ENCODE measurements around the gene B3GNT2.
A peak's percentile ranks its signal among the peaks of the same experiment; 100 is the strongest.
"Not testable (repeated sequence)": the region's sequence is repeated elsewhere in the genome, so short reads cannot be mapped to it uniquely, and the experiment has no call there.

Gene B3GNT2

GRCh38 chr2:62194558-62195420 is 1.1 kb upstream of the B3GNT2 start:
- H3K9me3 Mint-ChIP-seq = no peaks in the 10 kb centered on the region
- H3K27ac Mint-ChIP-seq = peak overlapping the region; percentile 93
- H3K36me3 Mint-ChIP-seq (ENCODE audit: low read depth) = peaks cover 8% of the 10 kb centered on the region
- intact Hi-C loops (cut with micrococcal nuclease) = loop anchor here (5.0 to 10.0 kb wide), 5 partner anchors 90 to 1650 kb away; partner anchors contain the start of genes COMMD1, EHBP1 and UGP2
- no peaks in the 10 kb centered on the region for H3K27me3 Mint-ChIP-seq
- H3K4me3 Mint-ChIP-seq = peak overlapping the region; percentile 95
- peaks cover 42% of the 10 kb centered on the region for H3K4me1 Mint-ChIP-seq (ENCODE audit: low read depth)

GRCh38 chr2:62196278-62196901 is 475 bp downstream of the B3GNT2 start:
- peaks cover 8% of the 10 kb centered on the region for H3K36me3 Mint-ChIP-seq (ENCODE audit: low read depth)
- H3K27ac Mint-ChIP-seq = peak overlapping the region; percentile 93
- no peaks in the 10 kb centered on the region for H3K9me3 Mint-ChIP-seq
- H3K4me3 Mint-ChIP-seq = peak overlapping the region; percentile 95
- peaks cover 52% of the 10 kb centered on the region for H3K4me1 Mint-ChIP-seq (ENCODE audit: low read depth)
- intact Hi-C loops (cut with micrococcal nuclease) = loop anchor here (5.0 to 10.0 kb wide), 5 partner anchors 88 to 1648 kb away; partner anchors contain the start of genes COMMD1, EHBP1 and UGP2
- no peaks in the 10 kb centered on the region for H3K27me3 Mint-ChIP-seq

GRCh38 chr2:62197011-62197924 is 1.4 kb downstream of the B3GNT2 start:
- Mint-ChIP-seq H3K4me3 (peak overlapping the region; percentile 95), H3K4me1 (ENCODE audit: low read depth) (peaks cover 57% of the 10 kb centered on the region), H3K27me3 (no peaks in the 10 kb centered on the region), H3K9me3 (no peaks in the 10 kb centered on the region), H3K36me3 (ENCODE audit: low read depth) (peaks cover 8% of the 10 kb centered on the region), H3K27ac (peak overlapping the region; percentile 93)
- intact Hi-C loops (cut with micrococcal nuclease) = loop anchor here (5.0 to 10.0 kb wide), 5 partner anchors 88 to 1648 kb away; partner anchors contain the start of genes COMMD1, EHBP1 and UGP2

- intact Hi-C loops (cut with micrococcal nuclease) = loop anchor here (5.0 to 10.0 kb wide), 5 partner anchors 87 to 1647 kb away; partner anchors contain the start of genes COMMD1, EHBP1 and UGP2
- peaks cover 8% of the 10 kb centered on the region for H3K36me3 Mint-ChIP-seq (ENCODE audit: low read depth)
- H3K4me3 Mint-ChIP-seq = peak overlapping the region; percentile 95
- H3K9me3 Mint-ChIP-seq = no peaks in the 10 kb centered on the region
- peaks cover 57% of the 10 kb centered on the region for H3K4me1 Mint-ChIP-seq (ENCODE audit: low read depth)
- H3K27ac Mint-ChIP-seq = peak overlapping the region; percentile 93
- H3K27me3 Mint-ChIP-seq = no peaks in the 10 kb centered on the region
Measured at GRCh38 chr2:62197925-62198633, 2.2 kb downstream of the B3GNT2 start.

- H3K9me3 Mint-ChIP-seq; H3K4me3 Mint-ChIP-seq; H3K36me3 Mint-ChIP-seq (ENCODE audit: low read depth); H3K27me3 Mint-ChIP-seq; H3K27ac Mint-ChIP-seq: not testable (repeated sequence)
- intact Hi-C loops (cut with micrococcal nuclease) = loop anchor here (5.0 to 10.0 kb wide), 5 partner anchors 86 to 1646 kb away; partner anchors contain the start of genes COMMD1, EHBP1 and UGP2
- peaks cover 63% of the 10 kb centered on the region for H3K4me1 Mint-ChIP-seq (ENCODE audit: low read depth)
Measured at GRCh38 chr2:62198854-62199253, 2.9 kb downstream of the B3GNT2 start.

GRCh38 chr2:62199392-62200125 is 3.6 kb downstream of the B3GNT2 start:
- Mint-ChIP-seq H3K27ac (no peak overlapping the region), H3K4me1 (ENCODE audit: low read depth) (peaks cover 62% of the 10 kb centered on the region), H3K36me3 (ENCODE audit: low read depth) (peaks cover 8% of the 10 kb centered on the region), H3K9me3 (no peaks in the 10 kb centered on the region), H3K4me3 (no peak overlapping the region), H3K27me3 (no peaks in the 10 kb centered on the region)
- intact Hi-C loops (cut with micrococcal nuclease) = loop anchor here (5.0 to 10.0 kb wide), 5 partner anchors 85 to 1645 kb away; partner anchors contain the start of genes COMMD1, EHBP1 and UGP2

GRCh38 chr2:62200291-62200841 is 4.5 kb downstream of the B3GNT2 start:
- H3K4me1 Mint-ChIP-seq (ENCODE audit: low read depth) = peaks cover 59% of the 10 kb centered on the region
- no peaks in the 10 kb centered on the region for H3K9me3 Mint-ChIP-seq
- H3K36me3 Mint-ChIP-seq (ENCODE audit: low read depth) = peaks cover 8% of the 10 kb centered on the region
- no peaks in the 10 kb centered on the region for H3K27me3 Mint-ChIP-seq
- H3K4me3 Mint-ChIP-seq = no peak overlapping the region
- H3K27ac Mint-ChIP-seq = no peak overlapping the region
- intact Hi-C loops (cut with micrococcal nuclease) = no loop called here

- Mint-ChIP-seq H3K9me3 (no peaks in the 10 kb centered on the region), H3K36me3 (ENCODE audit: low read depth) (peaks cover 8% of the 10 kb centered on the region), H3K4me3 (no peak overlapping the region), H3K27me3 (no peaks in the 10 kb centered on the region), H3K4me1 (ENCODE audit: low read depth) (peaks cover 63% of the 10 kb centered on the region), H3K27ac (no peak overlapping the region)
- intact Hi-C loops (cut with micrococcal nuclease) = no loop called here
Measured at GRCh38 chr2:62200868-62201267, 5.0 kb downstream of the B3GNT2 start.

- H3K27me3 Mint-ChIP-seq = no peaks in the 10 kb centered on the region
- H3K4me3 Mint-ChIP-seq = no peak overlapping the region
- peaks cover 67% of the 10 kb centered on the region for H3K4me1 Mint-ChIP-seq (ENCODE audit: low read depth)
- intact Hi-C loops (cut with micrococcal nuclease) = no loop called here
- H3K9me3 Mint-ChIP-seq = no peaks in the 10 kb centered on the region
- peaks cover 4% of the 10 kb centered on the region for H3K36me3 Mint-ChIP-seq (ENCODE audit: low read depth)
- no peak overlapping the region for H3K27ac Mint-ChIP-seq
Measured at GRCh38 chr2:62201307-62201706, 5.4 kb downstream of the B3GNT2 start.

- Mint-ChIP-seq H3K4me3 (peak overlapping the region; percentile 24), H3K27ac (no peak overlapping the region), H3K36me3 (ENCODE audit: low read depth) (peaks cover 3% of the 10 kb centered on the region), H3K9me3 (no peaks in the 10 kb centered on the region), H3K27me3 (no peaks in the 10 kb centered on the region), H3K4me1 (ENCODE audit: low read depth) (peaks cover 73% of the 10 kb centered on the region)
- intact Hi-C loops (cut with micrococcal nuclease) = no loop called here
Measured at GRCh38 chr2:62202019-62202722, 6.3 kb downstream of the B3GNT2 start.

GRCh38 chr2:62202729-62203128 is 6.8 kb downstream of the B3GNT2 start:
- H3K4me3 Mint-ChIP-seq = no peak overlapping the region
- intact Hi-C loops (cut with micrococcal nuclease) = no loop called here
- H3K36me3 Mint-ChIP-seq (ENCODE audit: low read depth) = peaks cover 6% of the 10 kb centered on the region
- H3K27ac Mint-ChIP-seq = no peak overlapping the region
- H3K4me1 Mint-ChIP-seq (ENCODE audit: low read depth) = peaks cover 75% of the 10 kb centered on the region
- no peaks in the 10 kb centered on the region for H3K9me3 Mint-ChIP-seq
- no peaks in the 10 kb centered on the region for H3K27me3 Mint-ChIP-seq

GRCh38 chr2:62203459-62203858 is 7.5 kb downstream of the B3GNT2 start:
- Mint-ChIP-seq H3K27me3 (no peaks in the 10 kb centered on the region), H3K27ac (no peak overlapping the region), H3K4me3 (no peak overlapping the region), H3K9me3 (no peaks in the 10 kb centered on the region), H3K4me1 (ENCODE audit: low read depth) (peaks cover 73% of the 10 kb centered on the region), H3K36me3 (ENCODE audit: low read depth) (peaks cover 6% of the 10 kb centered on the region)
- intact Hi-C loops (cut with micrococcal nuclease) = no loop called here
